Subcutaneous adipose tissue (tissue), 4 donors: ENCODE measurements around the gene FDX1. TPM values are rescaled to one million over a fixed set of nuclear protein-coding genes. Genes with fewer than 3 reads are reported as not detected.

Experiments used
- CTCF ChIP-seq: fragments of 450-650 bp; IDR thresholded peaks from one replicate; pipeline ENCODE4 v1.5.1; 2016; ENCODE audit warnings: low read depth, mild to moderate bottlenecking, control low read depth, antibody characterized with exemption, moderate library complexity
- total RNA-seq, 4 donors: library from RNA; depleted of rRNA; stranded (reverse); fragments of >200 nt; gene quantifications; one replicate each; pipeline ENCODE4 v1.1.0, GENCODE V29; 2016

Gene FDX1
- total RNA-seq, 4 donors from 2014 or later = 14.3 to 42.8 (median 17.2) TPM

- no peak for TF ChIP-seq CTCF
Observed at GRCh38 chr11:110430267-110431050, 711 bp downstream of the FDX1 start.

- no peak for TF ChIP-seq CTCF
Observed at GRCh38 chr11:110431051-110431672, 1.4 kb downstream of the FDX1 start.

GRCh38 chr11:110431674-110432073 is 1.9 kb downstream of the FDX1 start:
- TF ChIP-seq CTCF = no peak

GRCh38 chr11:110432713-110433392 is 3.1 kb downstream of the FDX1 start:
- no peak for TF ChIP-seq CTCF

GRCh38 chr11:110433393-110434333 is 3.9 kb downstream of the FDX1 start:
- no peak for TF ChIP-seq CTCF

- no peak for TF ChIP-seq CTCF
Observed at GRCh38 chr11:110434952-110435779, 5.4 kb downstream of the FDX1 start.
